DOHH2 (cell line): Measurements from ENCODE around the gene QRFP.

Experiments
- H3F3A ChIP-seq: fragments of 200-600 bp; sonication (generic), shearing (Covaris generic); 2 replicates; pipeline ENCODE4 v1.6.0; 2016; ENCODE audit warnings: antibody characterized with exemption, mild to moderate bottlenecking; ENCODE audit not compliant: control insufficient read depth, insufficient read depth
- H3K27ac ChIP-seq: fragments of 200-600 bp; sonication (generic); 2 replicates; pipeline ENCODE4 v1.5.1; 2014; ENCODE audit warnings: low read depth, mild to moderate bottlenecking, low read length, moderate library complexity
- H3K27me3 ChIP-seq: fragments of 200-600 bp; sonication (generic); 2 replicates; pipeline ENCODE4 v1.6.1; 2014; ENCODE audit warnings: mild to moderate bottlenecking, low read length, mixed read lengths; ENCODE audit not compliant: control insufficient read depth
- H3K36me3 ChIP-seq: fragments of 200-600 bp; sonication (generic); 2 replicates; pipeline ENCODE4 v1.6.1; 2014; ENCODE audit warnings: mild to moderate bottlenecking, low read length, moderate library complexity, mixed read lengths; ENCODE audit not compliant: control insufficient read depth
- H3K4me1 ChIP-seq: fragments of 200-600 bp; sonication (generic); 2 replicates; pipeline ENCODE4 v1.6.1; 2014; ENCODE audit warnings: mild to moderate bottlenecking, low read length, mixed read lengths; ENCODE audit not compliant: control insufficient read depth
- H3K4me2 ChIP-seq: fragments of 200-600 bp; sonication (generic); 2 replicates; pipeline ENCODE4 v1.6.0; 2014; ENCODE audit warnings: mild to moderate bottlenecking, low read length, moderate library complexity
- H3K4me3 ChIP-seq: fragments of 200-600 bp; sonication (generic); 2 replicates; pipeline ENCODE4 v1.5.1; 2014; ENCODE audit warnings: mild to moderate bottlenecking, low read length, mixed read lengths
- H3K79me2 ChIP-seq: fragments of 200-600 bp; sonication (generic); 2 replicates; pipeline ENCODE4 v1.6.1; 2014; ENCODE audit warnings: mild to moderate bottlenecking, low read length, mixed read lengths; ENCODE audit not compliant: control insufficient read depth
- H3K9me2 ChIP-seq: fragments of 200-600 bp; sonication (generic); replicated peaks from 2 replicates; pipeline ENCODE4 v1.6.1; 2014; ENCODE audit warnings: mild to moderate bottlenecking, low read length, mixed read lengths; ENCODE audit not compliant: control insufficient read depth
- H3K9me3 ChIP-seq: fragments of 200-600 bp; sonication (generic); 2 replicates; pipeline ENCODE4 v1.6.1; 2014; ENCODE audit warnings: antibody characterized with exemption, low read length, mixed read lengths; ENCODE audit not compliant: control insufficient read depth, insufficient read depth
- H4K20me1 ChIP-seq: fragments of 200-600 bp; sonication (generic); 2 replicates; pipeline ENCODE4 v1.6.0; 2014; ENCODE audit warnings: low read depth, mild to moderate bottlenecking, antibody characterized with exemption, low read length, moderate library complexity; ENCODE audit not compliant: control insufficient read depth, insufficient read depth
- CTCF ChIP-seq: fragments of 200-600 bp; sonication (generic); IDR thresholded peaks from one replicate; pipeline ENCODE4 v1.5.1; 2014; ENCODE audit warnings: antibody characterized with exemption, mild to moderate bottlenecking, low read depth, low read length; ENCODE audit not compliant: poor library complexity, severe bottlenecking
- EZH2phosphoT487 ChIP-seq: fragments of 200-600 bp; sonication (generic); IDR thresholded peaks from 2 replicates; pipeline ENCODE4 v1.6.1; 2017; ENCODE audit warnings: borderline replicate concordance, mild to moderate bottlenecking, antibody characterized with exemption, low read length, moderate library complexity, mixed read lengths

Gene QRFP

GRCh38 chr9:130931508-130932254 lies 35.1 kb upstream of the QRFP start:
- no peaks in the 10 kb centered on the region for H4K20me1 ChIP-seq
- no peaks in the 10 kb centered on the region for H3K9me3 ChIP-seq
- peaks cover 46% of the 10 kb centered on the region for H3K4me1 ChIP-seq
- H3K27ac ChIP-seq = no peak overlapping the region
- H3K36me3 ChIP-seq = no peaks in the 10 kb centered on the region
- peak overlapping the region; percentile 52 for H3K4me2 ChIP-seq
- H3K79me2 ChIP-seq = no peaks in the 10 kb centered on the region
- no peaks in the 10 kb centered on the region for H3F3A ChIP-seq
- H3K4me3 ChIP-seq = peak overlapping the region; percentile 24
- no peak for TF ChIP-seq CTCF
- no peak for TF ChIP-seq EZH2phosphoT487
- H3K9me2 ChIP-seq = no peaks in the 10 kb centered on the region
- peaks cover 12% of the 10 kb centered on the region for H3K27me3 ChIP-seq

GRCh38 chr9:130930804-130931349 lies 34.3 kb upstream of the QRFP start:
- no peak overlapping the region for H3K4me3 ChIP-seq
- H3K4me2 ChIP-seq = peak overlapping the region; percentile 52
- H3K9me2 ChIP-seq = no peaks in the 10 kb centered on the region
- H3K9me3 ChIP-seq = no peaks in the 10 kb centered on the region
- peaks cover 52% of the 10 kb centered on the region for H3K4me1 ChIP-seq
- H3K79me2 ChIP-seq = no peaks in the 10 kb centered on the region
- peaks cover 9% of the 10 kb centered on the region; the same call in 1 of the 2 replicates for H3K27me3 ChIP-seq
- H3K27ac ChIP-seq = no peak overlapping the region
- no peaks in the 10 kb centered on the region for H3K36me3 ChIP-seq
- TF ChIP-seq CTCF (no peak), EZH2phosphoT487 (no peak)
- no peaks in the 10 kb centered on the region for H3F3A ChIP-seq
- H4K20me1 ChIP-seq = no peaks in the 10 kb centered on the region

GRCh38 chr9:130930132-130930803 lies 33.7 kb upstream of the QRFP start:
- Histone ChIP-seq H3K4me2 (no peak overlapping the region), H3K4me1 (peaks cover 55% of the 10 kb centered on the region), H3K9me3 (no peaks in the 10 kb centered on the region), H3K27me3 (peaks cover 9% of the 10 kb centered on the region), H3K9me2 (no peaks in the 10 kb centered on the region), H3K27ac (no peak overlapping the region), H3K4me3 (no peak overlapping the region), H4K20me1 (no peaks in the 10 kb centered on the region), H3F3A (no peaks in the 10 kb centered on the region), H3K36me3 (no peaks in the 10 kb centered on the region), H3K79me2 (no peaks in the 10 kb centered on the region)
- TF ChIP-seq CTCF (no peak), EZH2phosphoT487 (no peak)
